ENCODE data around the gene LPP. TPM values are rescaled to one million over a fixed set of nuclear protein-coding genes. Genes with fewer than 3 reads are reported as not detected.
A peak's percentile ranks its signal among the peaks of the same experiment; 100 is the strongest.

LPP gene
- total RNA-seq, 1 donor from 2014 or later = 132 TPM

DNA sequence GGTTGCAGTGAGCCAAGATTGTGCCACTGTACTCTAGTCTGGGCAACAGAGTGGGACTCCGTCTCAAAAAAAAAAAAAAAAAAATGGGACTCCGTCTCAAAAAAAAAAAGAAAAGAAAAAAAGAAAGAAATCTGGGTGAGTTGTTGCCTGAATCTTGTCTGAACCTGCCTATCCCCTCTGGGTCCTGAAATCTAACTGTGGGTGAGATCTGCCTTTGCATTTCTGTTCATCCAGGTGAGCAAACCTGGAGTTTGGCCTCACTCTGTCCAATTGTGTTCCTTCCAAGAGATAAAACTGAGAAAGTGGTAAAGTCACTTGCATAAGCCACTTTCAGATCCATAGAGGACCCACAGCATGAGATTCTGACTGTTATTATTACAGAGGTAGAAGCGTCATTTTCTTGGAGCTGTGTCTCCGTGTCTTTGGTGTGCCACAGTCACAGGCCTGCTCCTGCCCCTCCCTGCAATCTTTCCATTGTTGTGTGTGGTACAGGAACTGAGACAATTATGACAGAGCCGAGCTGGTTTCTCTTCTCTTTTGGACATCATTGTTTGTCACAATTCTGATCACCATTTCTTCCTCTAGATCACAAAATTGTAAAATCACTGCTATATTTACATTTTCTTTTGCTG lies 235.9 kb downstream of the LPP start:
- DNase-seq (ENCODE audit: low spot score in 2 of 2, unreplicated experiment in 2 of 2) = no peak
- TF ChIP-seq, protein P1, sequence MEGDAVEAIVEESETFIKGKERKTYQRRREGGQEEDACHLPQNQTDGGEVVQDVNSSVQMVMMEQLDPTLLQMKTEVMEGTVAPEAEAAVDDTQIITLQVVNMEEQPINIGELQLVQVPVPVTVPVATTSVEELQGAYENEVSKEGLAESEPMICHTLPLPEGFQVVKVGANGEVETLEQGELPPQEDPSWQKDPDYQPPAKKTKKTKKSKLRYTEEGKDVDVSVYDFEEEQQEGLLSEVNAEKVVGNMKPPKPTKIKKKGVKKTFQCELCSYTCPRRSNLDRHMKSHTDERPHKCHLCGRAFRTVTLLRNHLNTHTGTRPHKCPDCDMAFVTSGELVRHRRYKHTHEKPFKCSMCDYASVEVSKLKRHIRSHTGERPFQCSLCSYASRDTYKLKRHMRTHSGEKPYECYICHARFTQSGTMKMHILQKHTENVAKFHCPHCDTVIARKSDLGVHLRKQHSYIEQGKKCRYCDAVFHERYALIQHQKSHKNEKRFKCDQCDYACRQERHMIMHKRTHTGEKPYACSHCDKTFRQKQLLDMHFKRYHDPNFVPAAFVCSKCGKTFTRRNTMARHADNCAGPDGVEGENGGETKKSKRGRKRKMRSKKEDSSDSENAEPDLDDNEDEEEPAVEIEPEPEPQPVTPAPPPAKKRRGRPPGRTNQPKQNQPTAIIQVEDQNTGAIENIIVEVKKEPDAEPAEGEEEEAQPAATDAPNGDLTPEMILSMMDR (IDR thresholded peaks at IDR 0.05; ENCODE audit: unreplicated experiment) = no peak
- H3K9me3 Mint-ChIP-seq = no peaks in the 10 kb centered on the region
- no peaks in the 10 kb centered on the region for H3K36me3 Mint-ChIP-seq
- H3K4me1 Mint-ChIP-seq = peaks cover 35% of the 10 kb centered on the region
- peak overlapping the region; percentile 51 for H3K27ac Mint-ChIP-seq
- no peak overlapping the region for H3K4me3 Mint-ChIP-seq
- no peaks in the 10 kb centered on the region for H3K27me3 Mint-ChIP-seq (ENCODE audit: low read depth)

DNA sequence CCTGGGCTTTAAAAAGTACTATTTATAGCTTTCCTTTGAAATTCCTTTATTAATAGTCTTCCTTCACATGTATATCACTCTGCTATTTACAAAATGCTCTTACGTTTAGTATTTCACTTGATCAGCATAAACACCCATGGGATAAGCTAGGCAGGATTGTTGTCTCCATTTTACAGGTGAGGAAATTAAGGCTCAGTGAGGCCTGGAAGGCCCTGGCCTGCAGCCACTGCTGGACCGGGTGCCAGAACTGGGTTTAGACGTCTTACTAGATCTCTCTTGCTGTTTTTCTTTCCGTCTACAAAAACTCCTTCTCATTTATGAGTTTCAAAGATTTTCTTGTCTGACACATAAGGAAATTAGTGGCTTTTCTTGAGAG lies 236.4 kb downstream of the LPP start:
- Mint-ChIP-seq H3K36me3 (no peaks in the 10 kb centered on the region), H3K9me3 (no peaks in the 10 kb centered on the region), H3K4me3 (no peak overlapping the region), H3K27me3 (ENCODE audit: low read depth) (no peaks in the 10 kb centered on the region), H3K27ac (peak overlapping the region; percentile 8), H3K4me1 (peaks cover 30% of the 10 kb centered on the region)
- TF ChIP-seq, protein P1 (IDR thresholded peaks at IDR 0.05; ENCODE audit: unreplicated experiment) = no peak
- no peak for DNase-seq (ENCODE audit: low spot score in 2 of 2, unreplicated experiment in 2 of 2)

DNA sequence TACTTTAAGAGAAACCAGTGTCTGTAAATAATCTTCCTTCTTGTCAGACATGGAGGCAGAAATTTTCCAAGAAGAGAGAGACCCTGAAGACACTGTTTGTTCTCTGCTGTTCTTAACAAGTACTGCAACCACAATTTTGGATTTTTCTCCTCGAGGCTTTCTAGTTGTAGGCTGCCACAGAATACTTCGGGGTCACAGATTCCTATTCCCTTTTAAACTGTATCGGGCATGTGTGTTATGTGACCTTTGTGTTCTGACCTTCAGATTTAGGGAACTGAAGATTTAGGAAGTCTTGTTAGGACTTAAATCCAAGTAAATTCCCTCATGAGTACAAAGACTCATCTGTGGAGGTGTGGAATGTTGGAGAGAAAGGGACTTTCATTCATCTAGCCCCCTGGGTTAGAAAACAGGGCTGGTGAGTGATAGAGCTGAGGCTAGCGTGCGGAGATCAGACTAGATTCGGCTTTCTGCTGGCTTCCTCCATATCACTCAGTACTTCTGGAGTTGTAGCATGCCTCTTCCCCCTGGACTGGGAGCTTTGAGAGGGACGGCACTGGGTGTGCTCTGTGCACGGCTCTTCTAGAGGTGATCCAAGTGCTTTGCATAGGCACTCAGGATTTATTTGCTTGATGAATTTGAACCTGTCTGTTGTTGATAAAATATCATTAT lies 237.0 kb downstream of the LPP start:
- no peaks in the 10 kb centered on the region for H3K9me3 Mint-ChIP-seq
- H3K36me3 Mint-ChIP-seq = no peaks in the 10 kb centered on the region
- TF ChIP-seq, protein P1 (IDR thresholded peaks at IDR 0.05; ENCODE audit: unreplicated experiment) = no peak
- H3K4me3 Mint-ChIP-seq = no peak overlapping the region
- no peak for DNase-seq (ENCODE audit: low spot score in 2 of 2, unreplicated experiment in 2 of 2)
- peaks cover 25% of the 10 kb centered on the region for H3K4me1 Mint-ChIP-seq
- peak overlapping the region; percentile 8 for H3K27ac Mint-ChIP-seq
- H3K27me3 Mint-ChIP-seq (ENCODE audit: low read depth) = no peaks in the 10 kb centered on the region

DNA sequence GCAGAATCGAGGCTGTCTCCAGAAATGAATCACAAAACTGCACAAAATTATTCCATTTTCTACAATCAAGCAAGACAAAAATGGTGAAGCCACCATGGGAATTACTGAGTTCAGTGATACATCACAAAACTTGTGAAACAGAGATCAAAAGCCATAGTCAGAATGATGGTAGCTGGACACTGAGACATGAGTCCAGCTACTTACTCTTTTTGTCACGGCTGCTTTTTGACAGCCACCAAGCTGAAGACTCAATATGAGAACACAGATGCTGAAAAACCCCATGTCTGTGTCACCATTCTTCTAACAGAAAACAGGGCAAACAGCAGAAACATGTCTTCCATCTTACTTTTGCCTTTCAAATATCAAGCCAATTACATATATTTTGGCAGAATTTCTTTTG lies 237.6 kb downstream of the LPP start:
- H3K4me3 Mint-ChIP-seq = no peak overlapping the region
- H3K9me3 Mint-ChIP-seq = no peaks in the 10 kb centered on the region
- H3K27ac Mint-ChIP-seq = no peak overlapping the region
- no peaks in the 10 kb centered on the region for H3K36me3 Mint-ChIP-seq
- TF ChIP-seq, protein P1 (IDR thresholded peaks at IDR 0.05; ENCODE audit: unreplicated experiment) = no peak
- DNase-seq (ENCODE audit: low spot score in 2 of 2, unreplicated experiment in 2 of 2) = no peak
- H3K27me3 Mint-ChIP-seq (ENCODE audit: low read depth) = no peaks in the 10 kb centered on the region
- peaks cover 23% of the 10 kb centered on the region for H3K4me1 Mint-ChIP-seq

DNA sequence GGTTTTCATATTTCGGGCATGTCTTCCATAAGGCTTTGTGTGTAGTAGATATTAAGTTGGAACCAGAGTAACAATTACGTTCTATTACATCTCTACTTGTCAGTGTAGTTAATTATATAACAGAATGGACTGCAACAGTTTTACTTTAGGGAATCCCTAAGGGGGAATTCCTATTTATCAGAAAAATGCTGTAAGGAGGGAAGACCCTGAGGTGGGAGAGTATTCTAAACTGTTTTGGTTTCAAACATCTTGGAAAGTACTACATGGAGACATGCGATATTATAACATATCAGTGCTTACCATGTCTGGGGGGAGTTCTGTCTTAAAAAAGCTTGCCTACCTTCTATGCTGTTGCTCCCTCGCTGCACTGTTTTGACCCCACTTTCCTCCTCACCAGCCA lies 238.1 kb downstream of the LPP start:
- H3K27ac Mint-ChIP-seq = no peak overlapping the region
- DNase-seq (ENCODE audit: low spot score in 2 of 2, unreplicated experiment in 2 of 2) = no peak
- no peaks in the 10 kb centered on the region for H3K9me3 Mint-ChIP-seq
- H3K4me3 Mint-ChIP-seq = no peak overlapping the region
- TF ChIP-seq, protein P1 (IDR thresholded peaks at IDR 0.05; ENCODE audit: unreplicated experiment) = no peak
- H3K27me3 Mint-ChIP-seq (ENCODE audit: low read depth) = no peaks in the 10 kb centered on the region
- no peaks in the 10 kb centered on the region for H3K36me3 Mint-ChIP-seq
- peaks cover 27% of the 10 kb centered on the region for H3K4me1 Mint-ChIP-seq

Measured in mesothelial cell of epicardium (in vitro differentiated cells).